Skeletal muscle tissue (tissue), 4 donors: ENCODE results near the gene SPSB1. TPM values are rescaled to one million over a fixed set of nuclear protein-coding genes. Genes with fewer than 3 reads are reported as not detected.

Source experiments
- H3K27ac ChIP-seq: one replicate; pipeline ENCODE4 v1.7.0; 2013; ENCODE audit warnings: mild to moderate bottlenecking, low read depth, low read length, inconsistent platforms
- H3K27me3 ChIP-seq, 3 donors: one replicate each; pipeline ENCODE4 v1.7.0; 2013; ENCODE audit warnings: low read length in 3 of 3; ENCODE audit not compliant: control insufficient read depth in 3 of 3, insufficient read depth in 3 of 3
- H3K36me3 ChIP-seq, 3 donors: one replicate each; pipeline ENCODE4 v1.7.0; 2013; ENCODE audit warnings: low read length in 3 of 3; ENCODE audit not compliant: control insufficient read depth in 3 of 3, insufficient read depth in 3 of 3
- H3K4me1 ChIP-seq, 3 donors: one replicate each; pipeline ENCODE4 v1.7.0; 2013; ENCODE audit warnings: low read length in 3 of 3, mild to moderate bottlenecking in 3 of 3; ENCODE audit not compliant: control insufficient read depth in 3 of 3, insufficient read depth in 3 of 3
- H3K4me3 ChIP-seq, 3 donors: one replicate each; pipeline ENCODE4 v1.7.0; 2013; ENCODE audit warnings: low read length in 3 of 3
- H3K9ac ChIP-seq, 3 donors: one replicate each; pipeline ENCODE4 v1.7.0; 2013; ENCODE audit warnings: low read length in 3 of 3, mild to moderate bottlenecking in 3 of 3, moderate library complexity in 2 of 3, low read depth in 1 of 3
- H3K9me3 ChIP-seq, 3 donors: one replicate each; pipeline ENCODE4 v1.7.0; 2013; ENCODE audit warnings: low read length in 3 of 3; ENCODE audit not compliant: control insufficient read depth in 3 of 3
- total RNA-seq: library from RNA; depleted of rRNA; stranded (reverse); fragments of >200 nt; gene quantifications from one replicate; pipeline ENCODE4 v1.2.3, GENCODE V29; 2014
- donor health status: Osteomylitis.

SPSB1 gene
- total RNA-seq, 1 donor from 2014 or later = 6.3 TPM

GRCh38 chr1:9275567-9276034 is 17.1 kb upstream of the SPSB1 start:
- H3K4me3 ChIP-seq = no peak overlapping the region
- H3K4me1 ChIP-seq = peaks cover 16 to 25% (median 24%) of the 10 kb centered on the region in 3 donors
- H3K36me3 ChIP-seq = peaks cover 0 to 1% (median 0%) of the 10 kb centered on the region in 3 donors
- peak overlapping the region; percentile 4 for H3K27ac ChIP-seq
- no peaks in the 10 kb centered on the region for H3K9me3 ChIP-seq
- H3K9ac ChIP-seq = peak overlapping the region in 2 of 3 donors; percentile 4 to 40
- peaks cover 0 to 3% (median 0%) of the 10 kb centered on the region in 3 donors for H3K27me3 ChIP-seq

DNA sequence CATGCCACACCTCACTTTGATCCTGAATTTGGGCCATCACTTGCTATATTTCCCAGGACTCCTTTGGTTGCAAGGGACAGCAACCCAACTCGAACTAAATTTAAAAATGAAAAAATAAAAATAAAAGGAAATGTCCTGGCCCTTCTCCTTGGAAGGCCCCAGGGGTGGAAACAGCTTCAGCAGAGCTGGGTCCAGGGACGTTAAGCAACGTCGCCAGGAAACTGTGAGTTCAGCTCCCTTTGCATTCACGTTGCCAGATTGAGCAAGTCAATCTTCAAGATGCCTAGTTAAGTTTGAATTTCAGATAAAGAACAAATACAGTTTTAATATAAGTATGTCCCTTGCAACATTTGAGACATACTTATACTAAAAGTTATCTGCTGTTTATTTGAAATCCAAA is 14.6 kb upstream of the SPSB1 start:
- Histone ChIP-seq H3K9me3 (no peaks in the 10 kb centered on the region), H3K36me3 (no peaks in the 10 kb centered on the region), H3K9ac (no peak overlapping the region), H3K4me3 (no peak overlapping the region), H3K27me3 (peaks cover 4 to 18% (median 5%) of the 10 kb centered on the region in 3 donors), H3K27ac (no peak overlapping the region), H3K4me1 (peaks cover 20 to 36% (median 25%) of the 10 kb centered on the region in 3 donors)

DNA sequence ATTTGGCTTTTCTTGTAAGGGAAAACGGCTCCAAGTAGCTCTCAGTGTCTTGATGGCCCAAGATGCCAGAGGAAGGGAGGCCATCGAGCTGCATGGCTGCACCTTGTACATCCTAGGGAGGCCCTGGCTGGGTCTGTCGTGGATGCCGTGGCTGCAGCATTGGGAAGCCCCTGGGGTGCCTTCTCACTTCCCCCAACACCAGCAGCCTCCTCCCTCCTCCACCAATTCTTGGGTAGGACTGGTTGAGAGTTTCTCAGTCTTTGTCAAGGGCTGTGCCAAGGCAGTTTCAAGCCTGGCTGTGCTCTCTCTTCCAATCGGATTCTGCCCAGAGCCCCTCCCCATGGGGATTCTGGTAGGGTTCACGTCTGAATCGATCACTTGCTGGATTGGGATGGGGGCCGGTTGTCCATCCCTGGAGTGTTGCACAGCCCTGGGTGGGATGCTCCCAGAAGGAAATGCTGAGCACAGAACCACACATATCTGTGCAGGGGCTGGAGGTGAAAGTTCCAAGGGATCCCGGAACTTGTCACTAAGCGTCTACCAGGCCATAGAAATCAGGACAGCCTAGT is 14.0 kb upstream of the SPSB1 start:
- Histone ChIP-seq H3K27ac (no peak overlapping the region), H3K4me3 (no peak overlapping the region), H3K9me3 (no peaks in the 10 kb centered on the region), H3K9ac (no peak overlapping the region), H3K4me1 (peaks cover 20 to 36% (median 25%) of the 10 kb centered on the region in 3 donors), H3K27me3 (peaks cover 4 to 18% (median 5%) of the 10 kb centered on the region in 3 donors), H3K36me3 (no peaks in the 10 kb centered on the region)

DNA sequence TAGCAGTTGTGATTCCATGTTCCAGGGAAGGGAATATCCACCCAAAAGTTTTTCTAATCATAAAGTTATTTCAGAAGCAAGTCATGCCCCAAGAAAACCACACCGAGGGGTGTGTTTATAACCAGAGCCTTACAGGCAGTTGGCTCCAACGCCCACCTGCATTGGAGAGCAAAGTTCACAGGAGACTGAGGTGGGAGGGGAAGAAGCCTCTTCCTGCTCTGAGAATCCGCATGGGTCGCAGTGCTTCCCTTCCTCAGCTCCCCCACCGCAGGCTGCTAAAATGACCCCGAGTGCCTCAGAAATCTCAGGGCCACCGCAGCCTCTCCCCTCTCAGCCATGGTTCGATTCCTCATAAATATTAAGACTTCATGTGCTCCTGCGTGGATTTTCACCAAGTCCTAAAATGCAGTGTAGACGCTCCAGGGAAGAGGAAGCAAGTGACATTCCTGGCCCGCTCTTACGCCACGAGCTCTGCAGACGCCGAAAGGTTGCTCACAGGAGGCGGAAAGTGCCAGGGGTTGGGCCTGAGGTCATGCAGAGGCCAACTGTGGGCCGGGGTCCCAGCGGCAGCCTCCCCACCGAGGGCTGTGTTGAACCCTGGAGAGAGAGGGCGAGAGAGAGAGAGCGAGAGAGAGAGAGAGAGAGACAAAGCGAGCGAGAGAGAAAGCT is 13.4 kb upstream of the SPSB1 start:
- peaks cover 20 to 36% (median 25%) of the 10 kb centered on the region in 3 donors for H3K4me1 ChIP-seq

GRCh38 chr1:9280015-9280860 is 12.5 kb upstream of the SPSB1 start:
- H3K4me1 ChIP-seq = peaks cover 16 to 31% (median 20%) of the 10 kb centered on the region in 3 donors
- H3K27ac ChIP-seq = no peak overlapping the region
- no peaks in the 10 kb centered on the region for H3K9me3 ChIP-seq
- H3K9ac ChIP-seq = peak overlapping the region in 1 of 3 donors; percentile 57
- no peaks in the 10 kb centered on the region for H3K36me3 ChIP-seq
- H3K4me3 ChIP-seq = peak overlapping the region in 1 of 3 donors; percentile 13
- H3K27me3 ChIP-seq = peaks cover 4 to 18% (median 5%) of the 10 kb centered on the region in 3 donors

More for the DNA sequence above, 13.4 kb upstream of the SPSB1 start:
- no peak overlapping the region for H3K4me3 ChIP-seq
- H3K9me3 ChIP-seq = no peaks in the 10 kb centered on the region
- no peak overlapping the region for H3K27ac ChIP-seq
- no peaks in the 10 kb centered on the region for H3K36me3 ChIP-seq
- H3K9ac ChIP-seq = no peak overlapping the region
- peaks cover 4 to 18% (median 5%) of the 10 kb centered on the region in 3 donors for H3K27me3 ChIP-seq

- no peak overlapping the region for H3K9ac ChIP-seq
- peaks cover 11 to 21% (median 12%) of the 10 kb centered on the region in 3 donors for H3K4me1 ChIP-seq
- H3K27ac ChIP-seq = no peak overlapping the region
- no peaks in the 10 kb centered on the region for H3K36me3 ChIP-seq
- no peak overlapping the region for H3K4me3 ChIP-seq
- peaks cover 4 to 18% (median 5%) of the 10 kb centered on the region in 3 donors for H3K27me3 ChIP-seq
- H3K9me3 ChIP-seq = peaks cover 0 to 3% (median 0%) of the 10 kb centered on the region in 3 donors
These were observed 11.4 kb upstream of the SPSB1 start for GRCh38 chr1:9281071-9281827.

DNA sequence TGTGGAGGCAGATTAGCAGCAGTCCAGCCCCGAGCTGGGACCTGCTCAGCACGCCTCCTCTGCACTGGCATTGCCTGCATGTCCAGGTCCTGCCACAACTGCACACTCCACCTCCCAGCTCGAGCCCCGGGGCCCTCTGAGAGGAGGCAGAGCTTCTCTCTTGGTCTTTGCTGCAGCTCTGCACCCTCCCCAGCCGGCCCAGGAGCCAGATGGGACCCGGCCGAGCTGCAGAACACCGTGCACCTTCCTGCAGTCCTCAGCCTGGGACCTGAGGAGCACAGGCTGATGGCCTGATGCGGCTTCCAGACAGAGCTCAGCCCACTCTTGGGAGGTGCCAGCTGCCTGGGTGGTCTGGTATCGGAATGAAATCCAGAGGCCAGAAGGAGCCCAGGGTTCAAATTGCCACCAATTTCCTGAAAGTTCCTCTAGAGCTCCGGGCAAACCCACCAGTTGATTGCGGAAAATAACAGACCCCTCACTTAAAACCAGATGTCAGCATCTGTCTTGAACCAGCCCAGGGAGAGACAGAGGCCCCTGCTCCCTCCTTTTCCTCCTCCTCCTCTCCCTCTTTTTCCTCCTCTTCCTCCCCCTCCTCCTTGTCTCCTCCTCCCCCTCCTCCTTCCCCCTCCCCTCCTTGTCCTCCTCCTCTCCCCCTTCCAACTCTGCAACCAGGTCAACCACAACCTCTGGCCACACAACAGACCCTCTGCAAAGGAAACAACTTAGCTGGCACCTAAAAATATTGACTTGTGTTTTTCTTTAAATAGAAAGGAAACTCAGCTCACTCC is 10.6 kb upstream of the SPSB1 start:
- Histone ChIP-seq H3K36me3 (no peaks in the 10 kb centered on the region), H3K4me1 (peaks cover 11 to 21% (median 12%) of the 10 kb centered on the region in 3 donors), H3K9ac (no peak overlapping the region), H3K4me3 (no peak overlapping the region), H3K9me3 (peaks cover 0 to 3% (median 0%) of the 10 kb centered on the region in 3 donors), H3K27ac (no peak overlapping the region), H3K27me3 (peaks cover 4 to 18% (median 5%) of the 10 kb centered on the region in 3 donors)

GRCh38 chr1:9282696-9282955 is 10.1 kb upstream of the SPSB1 start:
- H3K36me3 ChIP-seq = no peaks in the 10 kb centered on the region

GRCh38 chr1:9284061-9284460 is 8.6 kb upstream of the SPSB1 start:
- H3K4me3 ChIP-seq = no peak overlapping the region
- H3K9ac ChIP-seq = no peak overlapping the region
- H3K27me3 ChIP-seq = peaks cover 4 to 18% (median 5%) of the 10 kb centered on the region in 3 donors
- peaks cover 5 to 9% (median 6%) of the 10 kb centered on the region in 3 donors for H3K9me3 ChIP-seq
- no peaks in the 10 kb centered on the region for H3K36me3 ChIP-seq
- H3K4me1 ChIP-seq = peaks cover 5 to 21% (median 8%) of the 10 kb centered on the region in 3 donors
- H3K27ac ChIP-seq = no peak overlapping the region

More at GRCh38 chr1:9282696-9282955, 10.1 kb upstream of the SPSB1 start:
- Histone ChIP-seq H3K9me3 (peaks cover 0 to 5% (median 3%) of the 10 kb centered on the region in 3 donors), H3K27me3 (peaks cover 4 to 18% (median 5%) of the 10 kb centered on the region in 3 donors), H3K9ac (no peak overlapping the region), H3K27ac (no peak overlapping the region), H3K4me1 (peaks cover 11 to 21% (median 12%) of the 10 kb centered on the region in 3 donors), H3K4me3 (no peak overlapping the region)
